ENCODE measurements around the gene TMEM231. TPM values are rescaled to one million over a fixed set of nuclear protein-coding genes. Genes with fewer than 3 reads are reported as not detected.

TMEM231 gene
- total and polyA plus RNA-seq, 2 of the 8 experiments (the other 6 are each of a cell fraction or from before 2014, with no cell fraction given) = 8.3 to 26.7 TPM

DNA sequence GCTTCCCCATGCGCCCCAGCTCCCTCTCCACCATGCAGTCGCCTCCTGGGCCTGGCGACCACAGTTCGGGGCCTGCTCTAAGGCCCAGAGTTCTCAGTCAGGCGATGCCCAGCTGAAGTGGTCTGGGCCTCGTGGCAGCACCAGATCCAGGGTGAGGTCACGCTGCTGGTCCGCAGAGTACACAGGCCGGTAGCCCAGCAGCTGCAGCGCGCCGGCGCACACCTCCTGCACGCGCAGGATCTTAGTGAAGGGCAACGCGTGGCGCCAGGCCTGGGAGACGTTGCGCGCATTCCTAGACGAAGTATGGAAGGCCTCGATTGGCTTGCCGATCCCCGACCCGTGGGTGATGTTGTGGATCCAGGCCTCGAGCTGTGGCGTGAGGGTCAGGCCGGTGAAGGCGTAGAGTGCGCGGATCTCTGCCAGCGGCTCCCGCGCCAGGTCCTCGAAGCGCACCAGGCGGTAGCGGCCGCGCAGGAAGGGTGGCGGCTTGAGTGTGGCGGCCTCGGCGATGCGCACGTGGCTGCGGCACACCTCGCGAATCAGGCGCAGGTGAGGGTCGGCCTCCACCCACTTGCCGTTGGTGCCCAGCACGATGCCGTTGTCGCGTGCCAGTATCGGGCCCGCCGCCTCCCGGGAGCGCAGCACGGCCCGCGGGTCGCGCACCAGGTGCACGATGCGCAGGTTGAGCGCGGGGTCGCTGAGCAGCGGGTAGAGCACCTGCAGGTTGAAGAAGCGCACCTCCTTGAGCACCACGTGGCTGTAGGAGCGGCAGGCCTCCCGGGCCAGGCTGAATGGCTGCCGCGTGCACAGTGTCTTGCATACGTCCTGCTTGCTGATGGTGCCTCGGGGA lies 26.8 kb downstream of the TMEM231 start:
- H4K5ac ChIP-seq (ENCODE audit: insufficient read length, low read depth, low read length) = no peak overlapping the region
- H3K4me3 ChIP-seq (ENCODE audit: extremely low read depth in 1 of 4, insufficient read depth in 2 of 4, low read depth in 3 of 4, low read length in 4 of 4) = no peak overlapping the region
- H4K8ac ChIP-seq (ENCODE audit: extremely low read depth, insufficient read depth, low read length) = peak overlapping the region; percentile 77
- H2BK15ac ChIP-seq (ENCODE audit: low read length) = no peak overlapping the region
- ChIA-PET POLR2A (ENCODE audit: partially characterized antibody) (interaction anchor here (0.7 to 1.8 kb wide), 4 partner anchors 11 to 304 kb away, joined by 3 to 6 read pairs (median 4); partner anchors contain the start of gene CHST6), CTCF (ENCODE audit: partially characterized antibody) (interaction anchor here (0.8 to 2.3 kb wide), 4 partner anchors 11 to 33 kb away, joined by 4 to 34 read pairs (median 4); no protein-coding TSS in a partner anchor)
- H3K79me1 ChIP-seq (ENCODE audit: low read depth, low read length) = no peaks in the 10 kb centered on the region
- H2BK5ac ChIP-seq (ENCODE audit: low read depth, low read length) = no peak overlapping the region
- DNase-seq (ENCODE audit: low read depth in 1 of 2, low spot score in 2 of 2) (no peak), FAIRE-seq (no peak)
- no peaks in the 10 kb centered on the region for H3K79me2 ChIP-seq (ENCODE audit: control insufficient read depth in 1 of 2, insufficient read depth in 2 of 2, low read length in 2 of 2)
- no peak overlapping the region for H3K4ac ChIP-seq (replicated peaks; ENCODE audit: insufficient read length, low read depth, low read length)
- H3K9ac ChIP-seq (replicated peaks in 1 of 4; ENCODE audit: extremely low read depth in 1 of 4, low read depth in 3 of 4, low read length in 3 of 4) = no peak overlapping the region; a peak in 1 of 7 replicates
- no peak overlapping the region for H2BK120ac ChIP-seq (replicated peaks; ENCODE audit: low read depth, low read length)
- no peaks in the 10 kb centered on the region for H3K27me3 ChIP-seq (replicated peaks in 1 of 4; ENCODE audit: control insufficient read depth in 3 of 4, extremely low read depth in 1 of 4, insufficient read depth in 3 of 4, low read length in 3 of 4)
- no peak overlapping the region for H3K4me2 ChIP-seq (ENCODE audit: insufficient read depth in 1 of 2, low read depth in 2 of 2, low read length in 2 of 2)
- H2BK12ac ChIP-seq (ENCODE audit: low read depth, low read length) = no peak overlapping the region
- H4K91ac ChIP-seq (replicated peaks; ENCODE audit: insufficient read length, low read length) = peak overlapping the region; percentile 46
- H3K9me3 ChIP-seq (ENCODE audit: insufficient read depth in 2 of 2, low read depth in 1 of 2, low read length in 1 of 2) = no peaks in the 10 kb centered on the region
- H3K56ac ChIP-seq (replicated peaks; ENCODE audit: insufficient read length, low read depth, low read length) = no peak overlapping the region
- H3K27ac ChIP-seq (ENCODE audit: low read depth, low read length) = no peak overlapping the region
- H3K23ac ChIP-seq (ENCODE audit: insufficient read length) = no peak overlapping the region
- no peaks in the 10 kb centered on the region for H4K20me1 ChIP-seq (replicated peaks in 1 of 2; ENCODE audit: control insufficient read depth in 1 of 2, insufficient read depth in 2 of 2, low read length in 2 of 2)
- no peaks in the 10 kb centered on the region for H3K36me3 ChIP-seq (ENCODE audit: control insufficient read depth in 2 of 4, insufficient read depth in 4 of 4, low read length in 3 of 4)
- no peak overlapping the region for H2AK5ac ChIP-seq (ENCODE audit: low read depth, low read length)
- H3K4me1 ChIP-seq (replicated peaks in 1 of 4; ENCODE audit: control insufficient read depth in 3 of 4, insufficient read depth in 4 of 4, low read length in 3 of 4) = no peaks in the 10 kb centered on the region
- no peak overlapping the region for H3K14ac ChIP-seq (ENCODE audit: insufficient read length)
- H2BK20ac ChIP-seq (ENCODE audit: low read length) = no peak overlapping the region
- H2AFZ ChIP-seq (ENCODE audit: low read length) = no peak overlapping the region; the same call in 1 of the 2 replicates
- H3K23me2 ChIP-seq (ENCODE audit: low read depth, low read length) = no peaks in the 10 kb centered on the region
- no peak overlapping the region for H3K18ac ChIP-seq (ENCODE audit: extremely low read depth, low read length)
- 95% methylated on average over 80 of the region's 81 CpGs; no CpG with 5 or more reads in 1 of the 2 experiments for WGBS, 2 experiments (ENCODE audit: extremely low coverage in 1 of 2, insufficient coverage in 1 of 2, insufficient read length in 1 of 2, insufficient replicate concordance in 2 of 2, low coverage in 1 of 2, low lambda C conversion rate in 2 of 2, missing lambda C conversion rate in 1 of 2)
- no peak for TF ChIP-seq RNF2 (IDR thresholded peaks at IDR 0.05; ENCODE audit: borderline replicate concordance, low read depth, low read length, missing control alignments, poor library complexity, severe bottlenecking)
- TF ChIP-seq SP1 (IDR thresholded peaks at IDR 0.05; ENCODE audit: low read depth, low read length) = no peak
- TF ChIP-seq SRF (IDR thresholded peaks at IDR 0.05; ENCODE audit: low read depth, low read length) = no peak
- no peak for TF ChIP-seq TAF1 (IDR thresholded peaks at IDR 0.05; ENCODE audit: low read depth, low read length)
- TF ChIP-seq POLR2AphosphoS5 (IDR thresholded peaks at IDR 0.05; ENCODE audit: low read depth, low read length) = no peak
- TF ChIP-seq MAX (IDR thresholded peaks at IDR 0.05) = no peak
- TF ChIP-seq GABPA (IDR thresholded peaks at IDR 0.05; ENCODE audit: borderline replicate concordance, insufficient read depth, low read length) = no peak
- TF ChIP-seq JUN (IDR thresholded peaks at IDR 0.05; ENCODE audit: low read depth, low read length) = no peak
- TF ChIP-seq MAFK (IDR thresholded peaks at IDR 0.05; ENCODE audit: low read depth, low read length) = no peak
- TF ChIP-seq RXRA (IDR thresholded peaks at IDR 0.05; ENCODE audit: insufficient read depth, low read depth, low read length) = no peak
- TF ChIP-seq HDAC2 (IDR thresholded peaks at IDR 0.05; ENCODE audit: borderline replicate concordance in 1 of 2, low read depth in 2 of 2, low read length in 2 of 2) = no peak
- TF ChIP-seq BACH1 (IDR thresholded peaks at IDR 0.05; ENCODE audit: low read length) = no peak
